ENCODE data around the gene SRPRB.
"Not testable (repeated sequence)": the region's sequence is repeated elsewhere in the genome, so short reads cannot be mapped to it uniquely, and the experiment has no call there.

Gene SRPRB

DNA sequence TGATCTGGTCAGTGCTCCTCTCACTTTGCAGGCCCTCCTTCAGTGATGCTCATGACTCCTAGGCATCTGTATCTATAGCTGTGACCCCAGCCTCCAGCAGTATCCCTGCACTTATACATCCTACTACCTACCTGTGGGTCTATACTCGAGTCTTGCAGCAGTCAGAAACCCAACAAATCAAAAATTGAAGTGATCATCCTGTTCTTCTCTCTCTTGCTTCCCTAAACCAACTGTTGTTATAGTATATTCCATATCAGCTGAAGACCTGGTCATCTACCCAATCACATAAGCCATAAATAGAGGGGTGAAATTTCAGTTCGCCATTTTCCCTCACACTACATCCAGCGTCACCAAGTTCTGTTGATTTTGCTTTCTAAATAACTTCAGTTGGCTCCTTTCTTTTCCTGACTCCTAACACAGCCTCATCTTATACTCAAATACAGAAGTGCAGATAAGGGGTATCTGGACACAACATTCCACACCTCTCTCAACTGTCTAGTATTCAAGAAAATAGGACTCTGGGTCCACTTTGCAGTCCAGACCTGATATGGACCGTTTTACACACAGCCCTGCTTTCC, 25.9 kb upstream of the SRPRB start:
- DNase-seq: no peak

DNA sequence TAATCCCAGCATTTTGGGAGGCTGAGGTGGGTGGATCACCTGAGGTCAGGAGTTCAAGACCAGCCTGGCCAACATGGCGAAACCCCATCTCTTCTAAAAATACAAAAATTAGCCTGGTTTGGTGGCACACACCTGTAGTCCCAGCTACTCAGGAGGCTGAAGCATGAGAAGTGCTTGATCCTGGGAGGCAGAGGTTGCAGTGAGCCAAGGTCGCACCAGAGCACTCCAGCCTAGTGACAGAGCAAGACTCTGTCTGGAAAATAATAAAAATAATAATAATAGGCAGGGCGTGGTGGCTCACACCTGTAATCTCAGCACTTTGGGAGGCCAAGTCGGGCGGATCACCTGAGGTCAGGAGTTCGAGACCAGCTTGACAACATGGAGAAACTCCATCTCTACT, 24.9 kb upstream of the SRPRB start:
- DNase-seq: not testable (repeated sequence)

DNA sequence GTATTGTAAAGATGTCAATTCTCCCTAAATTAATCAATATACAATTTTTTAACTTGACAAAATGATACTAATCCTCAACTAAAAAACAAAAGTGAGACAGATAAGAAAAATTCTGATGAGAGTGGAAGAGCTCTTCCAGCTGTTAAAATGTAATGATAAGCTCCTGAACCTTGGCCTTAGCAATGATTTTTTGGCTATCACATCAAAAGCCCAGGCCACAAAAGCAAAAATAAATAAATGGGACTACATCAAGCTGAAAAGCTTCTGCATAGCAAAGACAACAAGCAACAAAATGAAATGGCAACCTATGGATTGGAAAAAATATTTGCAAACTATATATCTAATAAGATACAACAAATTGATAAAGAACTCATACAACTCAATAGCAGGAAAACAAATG, 24.0 kb upstream of the SRPRB start:
- no peak for DNase-seq

DNA sequence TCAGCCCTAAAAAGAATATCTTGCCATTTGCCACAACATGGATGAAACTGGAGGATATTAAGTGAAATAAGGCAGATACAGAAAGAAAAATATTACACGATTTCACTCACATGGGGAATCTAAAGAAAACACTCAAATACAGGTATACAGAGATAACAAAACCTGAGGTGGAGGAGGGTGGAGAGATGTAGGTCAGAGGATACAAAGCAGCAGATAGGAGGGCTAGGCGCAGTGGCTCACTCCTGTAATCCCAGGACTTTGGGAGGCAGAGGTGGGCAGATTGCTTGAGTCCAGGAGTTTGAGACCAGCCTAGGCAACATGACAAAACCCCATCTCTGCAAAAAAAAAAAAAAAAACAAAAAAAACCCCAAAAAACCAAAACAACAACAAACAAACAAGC, 23.2 kb upstream of the SRPRB start:
- DNase-seq: no peak

DNA sequence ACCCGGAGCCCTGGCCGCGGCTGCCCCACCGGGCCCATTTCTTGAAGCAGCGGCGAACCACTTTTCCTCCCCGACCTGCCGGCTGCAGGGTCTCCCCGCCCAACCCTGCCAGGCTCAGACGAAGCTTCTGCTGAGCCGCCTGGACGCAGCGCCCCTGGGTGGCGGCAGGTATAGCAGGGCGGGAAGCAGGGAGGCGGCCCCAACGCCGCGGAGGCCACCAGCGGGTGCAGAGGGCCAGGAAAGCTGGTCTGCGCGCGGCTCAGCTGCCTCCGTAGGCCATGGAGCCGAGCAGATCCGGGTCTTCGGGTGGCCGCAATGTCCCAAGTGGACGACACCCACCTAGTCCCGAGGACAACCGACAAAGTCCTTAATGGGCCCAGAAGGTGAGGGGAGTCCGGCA, 21.9 kb upstream of the SRPRB start:
- no peak for DNase-seq

- no peak for DNase-seq
Observed at GRCh38 chr3:133788024-133788423, 17.6 kb upstream of the SRPRB start.

- no peak for DNase-seq
Observed at GRCh38 chr3:133792171-133792763, 13.3 kb upstream of the SRPRB start.

GRCh38 chr3:133797396-133798105, 8.1 kb upstream of the SRPRB start:
- no peak for DNase-seq

GRCh38 chr3:133799794-133800585, 5.6 kb upstream of the SRPRB start:
- no peak for DNase-seq

- DNase-seq: no peak
Observed at GRCh38 chr3:133803469-133803868, 2.1 kb upstream of the SRPRB start.

- DNase-seq: no peak
Observed at GRCh38 chr3:133804896-133805295, 719 bp upstream of the SRPRB start.

GRCh38 chr3:133805384-133805701, 272 bp upstream of the SRPRB start:
- DNase-seq: no peak

GRCh38 chr3:133812872-133813271, 7.3 kb downstream of the SRPRB start:
- DNase-seq: no peak

- DNase-seq: no peak
Observed at GRCh38 chr3:133815386-133815785, 9.8 kb downstream of the SRPRB start.

GRCh38 chr3:133820129-133820528, 14.5 kb downstream of the SRPRB start:
- DNase-seq: no peak

DNA sequence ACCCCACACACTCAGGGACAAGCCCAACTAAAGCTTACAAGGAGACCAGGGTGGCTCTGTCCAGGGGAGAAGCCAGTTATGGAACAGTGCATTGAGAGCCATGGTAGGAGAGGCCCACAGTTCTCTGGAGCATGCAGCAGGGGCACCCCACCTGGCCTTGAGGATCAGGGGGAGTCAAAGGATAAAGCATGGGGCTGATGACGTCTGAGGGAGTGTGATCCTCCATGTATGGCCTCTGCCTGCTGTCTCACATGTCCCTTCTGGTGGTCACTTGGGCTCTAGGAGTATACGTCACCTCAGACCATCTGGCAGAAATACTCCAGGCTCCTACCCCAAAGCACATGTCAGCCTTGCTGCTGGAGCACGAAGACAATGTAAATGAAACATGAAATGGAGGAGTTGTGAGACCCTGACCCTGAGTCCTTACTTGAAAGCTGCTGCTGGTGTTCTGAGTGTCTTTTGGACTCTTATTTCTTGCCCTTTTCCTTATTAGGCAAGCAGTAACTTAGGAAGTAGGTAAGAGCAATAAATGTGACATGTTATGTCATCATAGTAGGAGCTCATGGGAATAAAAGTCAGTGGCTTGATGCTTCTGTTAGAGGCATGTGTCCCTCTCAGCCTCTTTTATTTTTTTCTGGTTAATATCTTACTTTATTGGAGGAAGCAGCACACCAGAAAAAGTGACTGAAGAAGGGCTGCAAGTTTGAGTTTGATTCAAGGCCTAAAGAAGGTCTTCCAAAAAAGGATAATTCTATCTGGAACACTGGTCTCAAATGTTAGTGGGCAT, 15.5 kb downstream of the SRPRB start:
- no peak for DNase-seq

DNA sequence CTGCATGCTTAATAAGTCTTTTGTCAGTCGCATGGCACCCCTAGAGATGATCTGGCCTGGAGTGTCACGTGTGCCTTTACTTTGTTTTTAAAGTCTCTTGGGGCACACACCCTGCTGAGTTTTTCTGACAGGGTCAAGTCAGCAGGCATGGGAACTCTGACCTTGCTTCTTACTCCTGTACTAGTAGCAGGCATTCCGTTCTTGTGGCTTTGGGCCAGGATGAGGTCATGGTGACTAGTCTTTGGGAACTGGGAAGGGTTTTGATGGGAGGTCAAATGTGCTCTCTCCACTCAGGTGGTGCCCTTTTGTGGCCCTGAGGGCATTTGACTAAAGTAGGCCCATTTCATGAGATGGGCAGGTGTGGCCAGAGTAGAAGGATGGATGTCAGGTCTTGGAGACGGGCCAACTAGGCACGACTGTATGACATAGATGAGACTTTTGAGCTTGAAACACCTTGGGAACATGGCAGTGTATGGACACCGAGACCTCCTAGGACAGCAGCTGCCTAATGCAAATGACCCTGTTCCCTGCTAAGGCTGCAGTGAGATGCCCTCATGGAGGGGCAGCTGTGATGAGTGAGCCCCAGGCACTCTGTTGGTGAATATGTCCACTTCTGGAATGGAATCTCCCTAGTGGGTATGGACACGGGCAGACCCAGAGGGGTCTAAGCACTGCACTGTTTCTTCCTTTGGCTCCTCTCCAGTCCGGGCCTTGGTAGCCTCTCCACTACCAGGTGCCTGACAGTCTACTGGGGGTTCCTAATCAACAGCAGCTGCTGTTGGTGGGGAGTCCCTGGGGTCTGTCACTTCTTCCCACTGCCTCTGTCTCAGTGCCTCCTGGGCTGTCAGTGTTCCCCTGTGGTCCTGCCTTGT, 16.4 kb downstream of the SRPRB start:
- DNase-seq: no peak

GRCh38 chr3:133824961-133825485, 19.4 kb downstream of the SRPRB start:
- no peak for DNase-seq

GRCh38 chr3:133825969-133826727, 20.5 kb downstream of the SRPRB start:
- DNase-seq: no peak

- DNase-seq: no peak
Observed at GRCh38 chr3:133827136-133827535, 21.5 kb downstream of the SRPRB start.

- DNase-seq: no peak
Observed at GRCh38 chr3:133827684-133828083, 22.1 kb downstream of the SRPRB start.

All from CD4-positive, alpha-beta T cell treated with Interferon alpha-2 for 1 hour (primary cell).